ENCODE measurements around the gene RRAGC. TPM values are rescaled to one million over a fixed set of nuclear protein-coding genes. Genes with fewer than 3 reads are reported as not detected.

RRAGC gene
- total and polyA plus RNA-seq, 9 of the 15 experiments (the other 6 are each of a cell fraction or from before 2014, with no cell fraction given) = 3.9 to 16.9 (median 10.9) TPM

DNA sequence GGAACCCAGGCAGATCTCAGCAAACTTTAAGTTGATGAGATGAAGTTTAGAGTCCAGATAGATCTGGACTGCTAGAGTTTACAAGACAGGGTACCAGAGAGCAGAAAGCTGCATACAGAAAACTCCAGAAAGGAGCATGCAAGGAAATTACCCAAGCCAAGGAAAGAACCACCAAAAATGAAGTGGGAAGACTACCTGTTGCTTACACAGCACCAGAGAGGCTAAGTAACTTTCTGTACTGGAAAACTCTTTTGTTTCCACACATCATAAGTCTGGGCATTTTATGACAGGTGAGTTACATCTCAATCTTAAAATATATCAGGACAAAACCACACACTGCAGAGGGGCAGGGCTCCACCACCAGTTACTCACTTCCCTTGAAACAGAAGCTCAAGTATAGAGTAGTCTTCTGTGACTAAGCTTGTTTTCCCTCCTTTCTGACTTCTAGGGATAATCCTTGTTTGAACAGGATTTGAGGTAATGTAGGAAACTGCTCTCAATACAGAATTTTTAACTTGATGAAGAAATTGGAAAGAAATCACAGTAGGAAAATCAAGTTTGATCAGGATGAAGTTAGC lies 39.2 kb upstream of the RRAGC start:
- Histone ChIP-seq H3K4me3 (no peak overlapping the region), H3K27ac (ENCODE audit: extremely low read depth, low read depth, low read length) (no peak overlapping the region), H3K9me1 (ENCODE audit: control insufficient read depth, insufficient read depth, low read length) (no peaks in the 10 kb centered on the region), H2AFZ (ENCODE audit: low read depth, low read length) (no peak overlapping the region), H3K9me3 (replicated peaks; ENCODE audit: control insufficient read depth, insufficient read depth, low read depth, low read length) (no peaks in the 10 kb centered on the region), H3K79me2 (ENCODE audit: control insufficient read depth, insufficient read depth, low read length) (no peaks in the 10 kb centered on the region), H3K27me3 (ENCODE audit: control insufficient read depth in 2 of 2, insufficient read depth in 2 of 2, low read length in 2 of 2) (no peaks in the 10 kb centered on the region), H3K36me3 (ENCODE audit: control insufficient read depth, insufficient read depth, low read length) (no peaks in the 10 kb centered on the region), H3K4me1 (replicated peaks in 1 of 2; ENCODE audit: control insufficient read depth in 2 of 2, insufficient read depth in 2 of 2, low read length in 2 of 2) (no peaks in the 10 kb centered on the region), H3K4me2 (ENCODE audit: insufficient read depth, low read length) (no peak overlapping the region), H3K9ac (ENCODE audit: insufficient read depth in 1 of 2, low read depth in 2 of 2, low read length in 2 of 2) (no peak overlapping the region), H4K20me1 (replicated peaks; ENCODE audit: control insufficient read depth, insufficient read depth, low read length) (no peaks in the 10 kb centered on the region)
- no peak for TF ChIP-seq TAF9B (IDR thresholded peaks at IDR 0.05; ENCODE audit: partially characterized antibody)
- TF ChIP-seq ETV1 (tag; conservative IDR thresholded peaks at IDR 0.05; ENCODE audit: low read depth) = no peak
- TF ChIP-seq ZNF175 (CRISPR knock-in tag; IDR thresholded peaks at IDR 0.05; ENCODE audit: low read depth) = no peak
- intact Hi-C loops (cut with micrococcal nuclease) = no loop called here
- ChIA-PET POLR2A (interaction anchor here (1.0 kb wide), 1 partner anchor 20 kb away, joined by 3 read pairs; no protein-coding TSS in a partner anchor), CTCF (ENCODE audit: low intra/inter-chr PET ratio) (no interaction called here)
- FAIRE-seq (no peak), ATAC-seq (no peak; the same call in 1 of the 3 replicates), DNase-seq (ENCODE audit: extremely low read depth in 1 of 4, low spot score in 3 of 4) (no peak)
- in situ Hi-C loops (cut with MboI) = no loop called here
- no TSS peak for BruUV-seq (replicated peaks)

DNA sequence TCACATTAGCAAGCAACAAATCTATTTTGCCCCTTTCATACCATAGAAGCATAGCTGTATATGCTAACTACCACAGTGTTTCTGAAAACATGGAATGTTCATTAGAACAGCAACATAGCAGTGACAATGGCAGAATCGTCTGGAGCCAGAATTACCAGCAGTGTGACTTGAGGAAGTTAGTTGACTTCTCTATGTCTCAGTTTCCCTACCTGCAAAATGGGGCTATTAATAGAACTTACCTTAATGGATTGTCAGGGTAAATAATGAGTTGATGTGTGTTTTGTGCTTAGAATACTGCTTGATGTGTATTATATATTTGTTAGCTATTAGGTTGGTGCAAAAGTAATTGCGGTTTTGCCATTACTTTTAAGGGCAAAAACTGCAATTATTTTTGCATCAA lies 36.6 kb upstream of the RRAGC start:
- WGBS (ENCODE audit: insufficient coverage, low coverage, missing lambda C conversion rate) = 14% methylated on average over 2 of the region's 2 CpGs
- no peaks in the 10 kb centered on the region for H4K20me1 ChIP-seq (replicated peaks; ENCODE audit: control insufficient read depth, insufficient read depth, low read length)
- no peak overlapping the region for H3K27ac ChIP-seq (ENCODE audit: extremely low read depth, low read depth, low read length)
- in situ Hi-C loops (cut with MboI) = no loop called here
- no peaks in the 10 kb centered on the region for H3K4me1 ChIP-seq (replicated peaks in 1 of 2; ENCODE audit: control insufficient read depth in 2 of 2, insufficient read depth in 2 of 2, low read length in 2 of 2)
- no peak overlapping the region for H2AFZ ChIP-seq (ENCODE audit: low read depth, low read length)
- H3K9me3 ChIP-seq (replicated peaks; ENCODE audit: control insufficient read depth, insufficient read depth, low read depth, low read length) = no peaks in the 10 kb centered on the region
- no peaks in the 10 kb centered on the region for H3K36me3 ChIP-seq (ENCODE audit: control insufficient read depth, insufficient read depth, low read length)
- intact Hi-C loops (cut with micrococcal nuclease) = no loop called here
- H3K27me3 ChIP-seq (ENCODE audit: control insufficient read depth in 2 of 2, insufficient read depth in 2 of 2, low read length in 2 of 2) = no peaks in the 10 kb centered on the region
- CTCF ChIA-PET (ENCODE audit: low intra/inter-chr PET ratio) = no interaction called here
- H3K9ac ChIP-seq (ENCODE audit: insufficient read depth in 1 of 2, low read depth in 2 of 2, low read length in 2 of 2) = no peak overlapping the region
- ATAC-seq = no peak
- no peak overlapping the region for H3K4me2 ChIP-seq (ENCODE audit: insufficient read depth, low read length)
- POLR2A ChIA-PET = interaction anchor here (1.1 kb wide), 2 partner anchors 14 to 34 kb away, joined by 3 to 4 read pairs; no protein-coding TSS in a partner anchor
- H3K4me3 ChIP-seq = no peak overlapping the region
- no peaks in the 10 kb centered on the region for H3K79me2 ChIP-seq (ENCODE audit: control insufficient read depth, insufficient read depth, low read length)
- no TSS peak for BruUV-seq (replicated peaks)
- FAIRE-seq = no peak
- no peaks in the 10 kb centered on the region for H3K9me1 ChIP-seq (ENCODE audit: control insufficient read depth, insufficient read depth, low read length)
- no peak for DNase-seq (ENCODE audit: extremely low read depth in 1 of 4, low spot score in 3 of 4)
- peak; percentile 84 for TF ChIP-seq BCOR (IDR thresholded peaks at IDR 0.05)
- TF ChIP-seq MAFG (tag; conservative IDR thresholded peaks at IDR 0.05) = no peak
- TF ChIP-seq, protein P1, sequence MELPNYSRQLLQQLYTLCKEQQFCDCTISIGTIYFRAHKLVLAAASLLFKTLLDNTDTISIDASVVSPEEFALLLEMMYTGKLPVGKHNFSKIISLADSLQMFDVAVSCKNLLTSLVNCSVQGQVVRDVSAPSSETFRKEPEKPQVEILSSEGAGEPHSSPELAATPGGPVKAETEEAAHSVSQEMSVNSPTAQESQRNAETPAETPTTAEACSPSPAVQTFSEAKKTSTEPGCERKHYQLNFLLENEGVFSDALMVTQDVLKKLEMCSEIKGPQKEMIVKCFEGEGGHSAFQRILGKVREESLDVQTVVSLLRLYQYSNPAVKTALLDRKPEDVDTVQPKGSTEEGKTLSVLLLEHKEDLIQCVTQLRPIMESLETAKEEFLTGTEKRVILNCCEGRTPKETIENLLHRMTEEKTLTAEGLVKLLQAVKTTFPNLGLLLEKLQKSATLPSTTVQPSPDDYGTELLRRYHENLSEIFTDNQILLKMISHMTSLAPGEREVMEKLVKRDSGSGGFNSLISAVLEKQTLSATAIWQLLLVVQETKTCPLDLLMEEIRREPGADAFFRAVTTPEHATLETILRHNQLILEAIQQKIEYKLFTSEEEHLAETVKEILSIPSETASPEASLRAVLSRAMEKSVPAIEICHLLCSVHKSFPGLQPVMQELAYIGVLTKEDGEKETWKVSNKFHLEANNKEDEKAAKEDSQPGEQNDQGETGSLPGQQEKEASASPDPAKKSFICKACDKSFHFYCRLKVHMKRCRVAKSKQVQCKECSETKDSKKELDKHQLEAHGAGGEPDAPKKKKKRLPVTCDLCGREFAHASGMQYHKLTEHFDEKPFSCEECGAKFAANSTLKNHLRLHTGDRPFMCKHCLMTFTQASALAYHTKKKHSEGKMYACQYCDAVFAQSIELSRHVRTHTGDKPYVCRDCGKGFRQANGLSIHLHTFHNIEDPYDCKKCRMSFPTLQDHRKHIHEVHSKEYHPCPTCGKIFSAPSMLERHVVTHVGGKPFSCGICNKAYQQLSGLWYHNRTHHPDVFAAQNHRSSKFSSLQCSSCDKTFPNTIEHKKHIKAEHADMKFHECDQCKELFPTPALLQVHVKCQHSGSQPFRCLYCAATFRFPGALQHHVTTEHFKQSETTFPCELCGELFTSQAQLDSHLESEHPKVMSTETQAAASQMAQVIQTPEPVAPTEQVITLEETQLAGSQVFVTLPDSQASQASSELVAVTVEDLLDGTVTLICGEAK (IDR thresholded peaks at IDR 0.05) = peak; percentile 59
- TF ChIP-seq, protein P1 (CRISPR knock-in tag; IDR thresholded peaks at IDR 0.05) = no peak
- 0 out of 2 replicates have a peak, but pooled peaks have one; percentile 44 for TF ChIP-seq NFRKB (IDR thresholded peaks at IDR 0.05; ENCODE audit: low read depth)
